ENCODE results near the gene BMAL1. TPM values are rescaled to one million over a fixed set of nuclear protein-coding genes. Genes with fewer than 3 reads are reported as not detected.

Gene BMAL1
- total RNA-seq, 2 experiments from 2014 or later, result 71.3 to 73.3 TPM

GRCh38 chr11:13333456-13333957 lies 55.9 kb downstream of the BMAL1 start:
- intact Hi-C loops (cut with DNase I, micrococcal nuclease), result no loop called here
- no peak overlapping the region for H3K4me3 ChIP-seq (ENCODE audit: low read length)
- Mint-ChIP-seq H3K36me3 (ENCODE audit: low read depth) (peaks cover 14% of the 10 kb centered on the region), H3K27ac (peak overlapping the region; percentile 35), H3K9me3 (no peaks in the 10 kb centered on the region), H3K4me1 (ENCODE audit: low read depth) (peaks cover 85% of the 10 kb centered on the region), H3K27me3 (no peaks in the 10 kb centered on the region), H3K4me3 (no peak overlapping the region)
- no peak overlapping the region for H3K27ac ChIP-seq (ENCODE audit: low read depth in 1 of 2, low read length in 2 of 2)
- H3K36me3 ChIP-seq (ENCODE audit: insufficient read depth, low read length), result peaks cover 8% of the 10 kb centered on the region
- ATAC-seq (ENCODE audit: poor library complexity) (no peak), DNase-seq (peak in 2 of 14 experiments; percentile 14 to 22)
- H3K27me3 ChIP-seq (ENCODE audit: control insufficient read depth in 1 of 2, insufficient read depth in 2 of 2, low read length in 2 of 2), result no peaks in the 10 kb centered on the region
- no peak for TF ChIP-seq CTCF (IDR thresholded peaks at IDR 0.05)
- POLR2A ChIA-PET, result no interaction called here
- H3K4me1 ChIP-seq (ENCODE audit: insufficient read depth, low read length), result peaks cover 61% of the 10 kb centered on the region
- H3K9me3 ChIP-seq (ENCODE audit: control insufficient read depth in 1 of 2, insufficient read depth in 1 of 2, low read length in 2 of 2), result no peaks in the 10 kb centered on the region
- CTCF ChIA-PET, result interaction anchor here (1.7 to 3.5 kb wide), 3 partner anchors 14 to 59 kb away, joined by 3 to 26 read pairs (median 3); no protein-coding TSS in a partner anchor

- Mint-ChIP-seq H3K4me1 (ENCODE audit: low read depth) (peaks cover 87% of the 10 kb centered on the region), H3K4me3 (no peak overlapping the region), H3K27ac (peak overlapping the region; percentile 35), H3K36me3 (ENCODE audit: low read depth) (peaks cover 7% of the 10 kb centered on the region), H3K9me3 (no peaks in the 10 kb centered on the region), H3K27me3 (no peaks in the 10 kb centered on the region)
- Histone ChIP-seq H3K36me3 (ENCODE audit: insufficient read depth, low read length) (peaks cover 4% of the 10 kb centered on the region), H3K9me3 (ENCODE audit: control insufficient read depth in 1 of 2, insufficient read depth in 1 of 2, low read length in 2 of 2) (no peaks in the 10 kb centered on the region), H3K4me1 (ENCODE audit: insufficient read depth, low read length) (peaks cover 65% of the 10 kb centered on the region), H3K27me3 (ENCODE audit: control insufficient read depth in 1 of 2, insufficient read depth in 2 of 2, low read length in 2 of 2) (no peaks in the 10 kb centered on the region), H3K4me3 (ENCODE audit: low read length) (no peak overlapping the region), H3K27ac (ENCODE audit: low read depth in 1 of 2, low read length in 2 of 2) (no peak overlapping the region)
- no peak for TF ChIP-seq CTCF (IDR thresholded peaks at IDR 0.05)
- intact Hi-C loops (cut with DNase I, micrococcal nuclease), result loop anchor here in 1 of 2 experiments (2.0 kb wide), 1 partner anchor 57 kb away; the partner anchor contains the start of gene BMAL1
- ATAC-seq (ENCODE audit: poor library complexity) (no peak), DNase-seq (no peak)
- ChIA-PET POLR2A (no interaction called here), CTCF (interaction anchor here (0.7 to 3.5 kb wide), 5 partner anchors 11 to 86 kb away, joined by 3 to 26 read pairs (median 3); no protein-coding TSS in a partner anchor)
Measured at GRCh38 chr11:13334034-13334786, 56.6 kb downstream of the BMAL1 start.

GRCh38 chr11:13335319-13335718 lies 57.7 kb downstream of the BMAL1 start:
- ChIA-PET POLR2A (interaction anchor here (1.3 kb wide), 1 partner anchor 59 kb away, joined by 3 read pairs; no protein-coding TSS in a partner anchor), CTCF (interaction anchor here (0.6 to 3.5 kb wide), 24 partner anchors 9 to 371 kb away, joined by 3 to 26 read pairs (median 4); no protein-coding TSS in a partner anchor)
- H3K27ac ChIP-seq (ENCODE audit: low read depth in 1 of 2, low read length in 2 of 2), result no peak overlapping the region
- H3K36me3 ChIP-seq (ENCODE audit: insufficient read depth, low read length), result no peaks in the 10 kb centered on the region
- ATAC-seq (ENCODE audit: poor library complexity) (peak; percentile 66), DNase-seq (peak; percentile 52 to 85 (median 66))
- peaks cover 87% of the 10 kb centered on the region for H3K4me1 Mint-ChIP-seq (ENCODE audit: low read depth)
- H3K4me3 Mint-ChIP-seq, result no peak overlapping the region
- intact Hi-C loops (cut with DNase I, micrococcal nuclease), result loop anchor here (1.0 to 5.0 kb wide), 3 partner anchors 59 to 125 kb away; partner anchors contain the start of gene BMAL1 (in 1 of the 2)
- H3K27me3 Mint-ChIP-seq, result no peaks in the 10 kb centered on the region
- peak; percentile 73 for TF ChIP-seq CTCF (IDR thresholded peaks at IDR 0.05)
- H3K9me3 ChIP-seq (ENCODE audit: control insufficient read depth in 1 of 2, insufficient read depth in 1 of 2, low read length in 2 of 2), result no peaks in the 10 kb centered on the region
- H3K9me3 Mint-ChIP-seq, result no peaks in the 10 kb centered on the region
- H3K4me1 ChIP-seq (ENCODE audit: insufficient read depth, low read length), result peaks cover 68% of the 10 kb centered on the region
- H3K27ac Mint-ChIP-seq, result peak overlapping the region; percentile 2
- no peak overlapping the region for H3K4me3 ChIP-seq (ENCODE audit: low read length)
- no peaks in the 10 kb centered on the region for H3K27me3 ChIP-seq (ENCODE audit: control insufficient read depth in 1 of 2, insufficient read depth in 2 of 2, low read length in 2 of 2)
- no peaks in the 10 kb centered on the region for H3K36me3 Mint-ChIP-seq (ENCODE audit: low read depth)

All from CD4-positive, alpha-beta T cell (primary cell).